Endothelial cell of umbilical vein (primary cell): ENCODE results near the gene SLC35F2. TPM values are rescaled to one million over a fixed set of nuclear protein-coding genes. Genes with fewer than 3 reads are reported as not detected.
A peak's percentile ranks its signal among the peaks of the same experiment; 100 is the strongest.

Source experiments
- BruUV-seq: library from RNA; stranded (reverse); fragments of 400-500 nt; replicated peaks from 2 replicates; lab custom pipeline; 2021; lab: Mats Ljungman, UMichigan
- CTCF ChIA-PET: fragments of 300-600, 350-600 bp; sonication (Branson Sonifier 250); formaldehyde crosslinking; loops from one replicate; lab custom pipeline; 2021; ENCODE audit warnings: antibody characterized with exemption, inconsistent platforms; lab: Charles Lee
- POLR2A ChIA-PET: fragments of 300-600, 350-600 bp; sonication (Branson Sonifier 250); formaldehyde crosslinking; loops from one replicate; lab custom pipeline; 2021; ENCODE audit warnings: antibody characterized with exemption, inconsistent platforms; lab: Charles Lee
- DNase-seq: peaks from one replicate; pipeline ENCODE4 v3.0.0-alpha.2; 2011; ENCODE audit warnings: low read depth, low spot score
- FAIRE-seq: peaks from 2 replicates; lab custom pipeline; 2011; peaks lifted over from hg19 to GRCh38; lab: Jason Lieb, UNC
- H2AFZ ChIP-seq: 2 replicates; pipeline ENCODE4 v1.6.0; 2012; ENCODE audit warnings: low read depth, low read length, control low read depth, inconsistent platforms
- H3K27ac ChIP-seq: 2 replicates; pipeline ENCODE4 v1.5.1; 2011; ENCODE audit warnings: low read depth, mild to moderate bottlenecking, control low read depth, low read length, moderate library complexity; ENCODE audit not compliant: insufficient read depth
- H3K27me3 ChIP-seq, 2 experiments: 2 replicates each; pipeline versions ENCODE4 v1.6.0 to v1.6.1; 2011; ENCODE audit warnings: low read length in 2 of 2, mixed read lengths in 1 of 2; ENCODE audit not compliant: control insufficient read depth in 2 of 2, insufficient read depth in 2 of 2
- H3K36me3 ChIP-seq, 2 experiments: 2 replicates in 1 of 2; 3 replicates in 1 of 2; pipeline ENCODE4 v1.5.1; 2011; ENCODE audit warnings: low read length in 2 of 2, mild to moderate bottlenecking in 1 of 2, moderate library complexity in 1 of 2; ENCODE audit not compliant: control insufficient read depth in 2 of 2, insufficient read depth in 2 of 2; ENCODE audit errors: extremely low read depth in 1 of 2
- H3K4me1 ChIP-seq: 3 replicates; pipeline ENCODE4 v1.5.1; 2011; ENCODE audit warnings: mild to moderate bottlenecking, low read length; ENCODE audit not compliant: control insufficient read depth, insufficient read depth; ENCODE audit errors: extremely low read depth
- H3K4me2 ChIP-seq: 2 replicates; pipeline ENCODE4 v1.6.1; 2011; ENCODE audit warnings: low read length, control low read depth, mixed read lengths; ENCODE audit not compliant: insufficient read depth
- H3K4me3 ChIP-seq, 3 experiments: fragments of 200-600 bp in 1 of 3; sonication (generic), shearing (Covaris generic) in 1 of 3; replicated peaks in 1 of 3; 2 replicates each; pipeline ENCODE4 v1.5.1; 2011 to 2016; ENCODE audit warnings: control low read depth in 3 of 3, low read length in 3 of 3, mild to moderate bottlenecking in 2 of 3, inconsistent platforms in 1 of 3, low read depth in 1 of 3, moderate library complexity in 1 of 3; ENCODE audit not compliant: insufficient read depth in 1 of 3
- H3K79me2 ChIP-seq: 2 replicates; pipeline ENCODE4 v1.6.0; 2012; ENCODE audit warnings: low read length, inconsistent platforms; ENCODE audit not compliant: control insufficient read depth, insufficient read depth
- H3K9ac ChIP-seq: replicated peaks from 2 replicates; pipeline ENCODE3; 2011; ENCODE audit warnings: low read length, control low read depth; ENCODE audit not compliant: insufficient read depth; ENCODE audit errors: extremely low read depth
- H3K9me1 ChIP-seq: replicated peaks from 3 replicates; pipeline ENCODE4 v1.6.0; 2011; ENCODE audit warnings: mild to moderate bottlenecking, low read length; ENCODE audit not compliant: control insufficient read depth, insufficient read depth; ENCODE audit errors: extremely low read depth
- H3K9me3 ChIP-seq: replicated peaks from 2 replicates; pipeline ENCODE4 v1.5.1; 2012; ENCODE audit warnings: low read length, inconsistent platforms; ENCODE audit not compliant: control insufficient read depth, insufficient read depth
- H4K20me1 ChIP-seq: replicated peaks from 2 replicates; pipeline ENCODE3; 2011; ENCODE audit warnings: mild to moderate bottlenecking, low read length; ENCODE audit not compliant: control insufficient read depth, insufficient read depth; ENCODE audit errors: extremely low read depth
- FOS ChIP-seq: IDR thresholded peaks from 2 replicates; pipeline ENCODE4 v1.6.1; 2011; ENCODE audit warnings: mild to moderate bottlenecking, low read length, moderate library complexity, borderline replicate concordance; ENCODE audit not compliant: insufficient read depth
- POLR2A ChIP-seq: IDR thresholded peaks from 2 replicates; pipeline ENCODE4 v1.6.1; 2012; ENCODE audit warnings: low read depth, mild to moderate bottlenecking, control low read depth, low read length
- POLR2AphosphoS5 ChIP-seq: IDR thresholded peaks from 2 replicates; pipeline ENCODE4 v1.6.1; 2012; ENCODE audit warnings: low read depth, mild to moderate bottlenecking, control low read depth, low read length, moderate library complexity; ENCODE audit not compliant: insufficient read depth
- dilution Hi-C: fragments of 300-500 bp; cut with MboI; formaldehyde crosslinking; loops from one replicate; pipeline ENCODE4 v1.15.0; 2019; ENCODE audit warnings: low sequenced_read_pairs; ENCODE audit not compliant: extremely low pct_ligation_motif_present
- intact Hi-C: fragments of 100-400 bp; cut with micrococcal nuclease; formaldehyde crosslinking; loops from one replicate; pipeline ENCODE4 v1.10.0; 2022
- polyA plus RNA-seq, 4 experiments: library from polyadenylated mRNA; depleted of rRNA in 3 of 4; stranded (reverse) in 3 of 4; unstranded in 1 of 4; fragments of >200 nt; gene quantifications; 2 replicates each; pipeline versions ENCODE4 v1.2.1 to v1.2.3, GENCODE V29; 2011 to 2012; ENCODE audit warnings: missing spikeins in 1 of 4
- total RNA-seq: library from RNA; stranded (reverse); gene quantifications from 2 replicates; pipeline ENCODE4 v1.2.3, GENCODE V29; 2021
- TF ChIP-seq, protein P1 (sequence below), 2 donors: IDR thresholded peaks; 1 replicate in 1 of 2; 2 replicates in 1 of 2; pipeline ENCODE4 v1.5.1; 2011; ENCODE audit warnings: low read length in 2 of 2, mild to moderate bottlenecking in 2 of 2, moderate library complexity in 2 of 2, control low read depth in 1 of 2, inconsistent platforms in 1 of 2, low read depth in 1 of 2; ENCODE audit not compliant: insufficient read depth in 1 of 2; ENCODE audit errors: extremely low read depth in 1 of 2
- TF ChIP-seq, protein P2 (sequence below): IDR thresholded peaks from 2 replicates; pipeline ENCODE4 v1.6.1; 2011; ENCODE audit not compliant: insufficient read depth, insufficient read length

SLC35F2 gene
- total and polyA plus RNA-seq, 2 donors (not counting 3 experiments of a cell fraction or from before 2014, with no cell fraction given) = 41.0 to 59.7 TPM

DNA sequence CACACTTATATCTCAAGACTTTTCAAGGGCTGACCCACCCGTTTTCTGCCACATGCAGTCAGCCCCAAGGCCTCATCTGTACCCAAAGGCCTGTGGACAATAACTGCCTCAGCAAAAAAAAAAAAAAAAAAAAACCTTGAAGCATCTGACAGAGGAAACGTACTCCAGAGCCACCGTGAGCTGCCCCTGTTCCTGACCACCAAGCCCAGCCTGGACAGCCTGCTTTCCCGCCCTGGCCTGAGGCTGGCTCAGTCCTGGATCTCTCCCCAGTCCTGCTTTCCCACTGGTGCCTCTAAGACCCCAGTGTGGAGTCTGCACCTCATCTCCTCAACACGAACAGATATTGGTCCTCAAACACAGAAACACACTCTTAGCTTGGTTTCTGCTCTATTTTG is 66.5 kb downstream of the SLC35F2 start:
- no peak for FAIRE-seq
- Histone ChIP-seq H3K4me1 (no peaks in the 10 kb centered on the region), H3K79me2 (peaks cover 2% of the 10 kb centered on the region), H3K4me2 (no peak overlapping the region), H3K9me1 (no peaks in the 10 kb centered on the region), H3K9me3 (no peaks in the 10 kb centered on the region), H3K9ac (no peak overlapping the region), H2AFZ (no peak overlapping the region), H3K27me3 (no peaks in the 10 kb centered on the region), H3K36me3 (peaks cover 7 to 13% of the 10 kb centered on the region in 2 experiments), H3K27ac (no peak overlapping the region), H3K4me3 (no peak overlapping the region), H4K20me1 (no peaks in the 10 kb centered on the region)
- CTCF ChIA-PET = interaction anchor here (1.4 kb wide), 1 partner anchor 106 kb away, joined by 3 read pairs; no protein-coding TSS in a partner anchor
- dilution Hi-C loops = no loop called here
- BruUV-seq = TSS peak; percentile 43
- no peak for DNase-seq
- POLR2A ChIA-PET = interaction anchor here (0.6 kb wide), 1 partner anchor 10 kb away, joined by 4 read pairs; no protein-coding TSS in a partner anchor
- intact Hi-C loops = no loop called here
- TF ChIP-seq, protein P1, sequence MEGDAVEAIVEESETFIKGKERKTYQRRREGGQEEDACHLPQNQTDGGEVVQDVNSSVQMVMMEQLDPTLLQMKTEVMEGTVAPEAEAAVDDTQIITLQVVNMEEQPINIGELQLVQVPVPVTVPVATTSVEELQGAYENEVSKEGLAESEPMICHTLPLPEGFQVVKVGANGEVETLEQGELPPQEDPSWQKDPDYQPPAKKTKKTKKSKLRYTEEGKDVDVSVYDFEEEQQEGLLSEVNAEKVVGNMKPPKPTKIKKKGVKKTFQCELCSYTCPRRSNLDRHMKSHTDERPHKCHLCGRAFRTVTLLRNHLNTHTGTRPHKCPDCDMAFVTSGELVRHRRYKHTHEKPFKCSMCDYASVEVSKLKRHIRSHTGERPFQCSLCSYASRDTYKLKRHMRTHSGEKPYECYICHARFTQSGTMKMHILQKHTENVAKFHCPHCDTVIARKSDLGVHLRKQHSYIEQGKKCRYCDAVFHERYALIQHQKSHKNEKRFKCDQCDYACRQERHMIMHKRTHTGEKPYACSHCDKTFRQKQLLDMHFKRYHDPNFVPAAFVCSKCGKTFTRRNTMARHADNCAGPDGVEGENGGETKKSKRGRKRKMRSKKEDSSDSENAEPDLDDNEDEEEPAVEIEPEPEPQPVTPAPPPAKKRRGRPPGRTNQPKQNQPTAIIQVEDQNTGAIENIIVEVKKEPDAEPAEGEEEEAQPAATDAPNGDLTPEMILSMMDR (IDR thresholded peaks at IDR 0.05; ENCODE audit: extremely low read depth in 1 of 2, insufficient read depth in 1 of 2, low read depth in 1 of 2, low read length in 2 of 2) = no peak
- TF ChIP-seq FOS = no peak
- no peak for TF ChIP-seq POLR2A
- TF ChIP-seq, protein P2, sequence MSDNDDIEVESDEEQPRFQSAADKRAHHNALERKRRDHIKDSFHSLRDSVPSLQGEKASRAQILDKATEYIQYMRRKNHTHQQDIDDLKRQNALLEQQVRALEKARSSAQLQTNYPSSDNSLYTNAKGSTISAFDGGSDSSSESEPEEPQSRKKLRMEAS = no peak
- no peak for TF ChIP-seq POLR2AphosphoS5
